GM19395 (cell line): ENCODE measurements around the gene RAB27A.
"Not testable (repeated sequence)": the region's sequence is repeated elsewhere in the genome, so short reads cannot be mapped to it uniquely, and the experiment has no call there.

Experiments
- ATAC-seq: cut with Tn5 transposase; IDR thresholded peaks from one replicate; pipeline ENCODE4 v1.9.1; 2021; ENCODE audit warnings: mild to moderate bottlenecking, moderate library complexity; ENCODE audit not compliant: unreplicated experiment

Gene RAB27A

DNA sequence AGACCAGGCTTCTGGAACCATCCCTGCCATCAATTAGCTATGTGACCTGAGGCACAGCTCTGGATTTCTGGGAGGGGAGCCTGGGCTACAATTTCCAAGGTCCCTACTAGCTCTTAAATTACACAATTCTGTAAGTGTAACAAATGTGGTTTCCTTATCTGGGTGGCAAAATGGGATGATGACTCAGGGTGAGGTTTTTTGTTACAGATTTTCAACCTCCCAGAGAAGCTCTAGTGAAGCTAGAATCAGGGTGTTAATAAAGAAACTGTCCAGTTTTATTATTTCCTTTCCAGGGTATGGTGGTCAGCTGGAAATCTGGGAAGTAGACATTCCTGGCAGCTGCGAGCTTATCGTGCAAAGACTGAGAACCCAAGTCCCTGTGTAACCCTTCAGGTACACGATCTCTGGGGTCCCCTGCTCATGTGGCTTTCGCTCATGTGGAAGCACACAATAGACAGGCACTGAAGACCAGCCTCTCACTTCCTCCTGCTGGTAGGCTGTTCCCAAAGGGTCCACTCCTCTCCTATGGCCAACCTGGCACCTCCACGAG, 7.3 kb downstream of the RAB27A start:
- no peak for ATAC-seq

- ATAC-seq, result no peak
These were observed 7.9 kb downstream of the RAB27A start for GRCh38 chr15:55281517-55282228.

DNA sequence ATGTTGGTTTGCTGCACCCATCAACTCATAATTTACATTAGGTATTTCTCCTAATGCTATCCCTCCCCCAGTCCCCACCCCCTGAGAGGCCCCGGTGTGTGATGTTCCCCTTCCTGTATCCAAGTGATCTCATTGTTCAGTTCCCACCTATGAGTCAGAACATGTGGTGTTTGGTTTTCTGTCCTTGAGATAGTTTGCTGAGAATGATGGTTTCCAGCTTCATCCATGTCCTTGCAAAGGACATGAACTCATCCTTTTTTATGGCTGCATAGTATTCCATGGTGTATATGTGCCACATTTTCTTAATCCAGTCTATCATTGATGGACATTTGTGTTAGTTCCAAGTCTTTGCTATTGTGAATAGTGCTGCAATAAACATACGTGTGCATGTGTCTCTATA, 9.0 kb downstream of the RAB27A start:
- not testable (repeated sequence) for ATAC-seq

DNA sequence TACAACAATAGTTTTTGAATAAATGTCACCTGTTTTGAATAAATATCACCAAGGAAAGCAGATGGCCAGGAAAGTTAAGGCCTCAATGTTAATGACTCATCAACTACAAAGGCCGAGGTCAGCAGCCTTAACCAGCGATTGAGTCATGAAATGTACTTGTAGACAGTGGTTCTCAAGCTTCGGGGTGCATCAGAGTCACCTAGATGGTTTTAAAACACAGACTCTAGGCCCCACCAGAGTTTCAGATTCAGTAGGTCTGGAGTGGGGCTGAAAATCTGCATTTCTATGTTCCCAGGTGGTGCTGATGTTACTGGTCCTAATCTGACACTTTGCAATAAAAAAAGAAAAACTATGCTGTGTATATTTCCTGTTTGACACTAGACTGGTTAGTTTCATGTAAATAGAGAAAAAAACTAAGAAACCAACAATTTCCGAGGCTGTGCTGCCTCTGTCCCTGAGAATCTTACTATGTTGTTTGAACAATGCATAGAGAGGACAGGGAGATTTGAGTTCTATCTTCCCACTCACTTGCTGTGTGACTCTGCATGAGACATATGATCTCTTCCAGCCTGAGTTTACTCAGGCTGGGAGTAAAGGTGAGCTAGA, 9.8 kb downstream of the RAB27A start:
- peak; percentile 89 for ATAC-seq

DNA sequence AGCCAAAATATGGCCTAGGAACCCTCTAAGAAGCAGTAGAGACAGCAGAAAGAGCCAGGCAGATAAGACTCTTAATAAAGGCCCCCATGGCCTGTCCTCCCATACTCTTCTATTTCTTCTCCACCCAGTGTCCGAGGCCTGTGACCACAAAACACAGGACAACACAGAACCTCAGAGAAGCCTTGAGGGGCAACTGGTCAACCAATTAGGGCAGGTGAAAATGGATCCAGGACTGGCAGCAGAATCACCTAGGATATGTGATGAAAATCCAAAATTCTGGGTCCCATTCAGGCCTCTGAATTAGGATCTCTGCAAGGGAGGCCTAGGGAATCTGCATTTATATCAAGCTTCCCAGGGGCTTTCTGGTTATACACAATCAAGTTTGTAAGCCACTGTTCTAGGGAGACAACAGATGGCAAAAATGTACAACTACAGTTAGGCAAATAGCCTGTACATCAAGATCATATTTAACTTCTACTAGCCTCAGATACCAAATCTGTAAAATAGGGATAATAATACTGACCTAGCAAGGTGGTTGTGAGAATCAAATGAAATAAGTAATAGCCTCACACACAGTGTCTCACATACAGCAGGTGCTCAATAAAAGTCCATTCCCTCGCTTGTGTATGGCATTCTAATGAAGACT, 10.4 kb downstream of the RAB27A start:
- no peak for ATAC-seq

GRCh38 chr15:55277715-55278114, 11.9 kb downstream of the RAB27A start:
- no peak for ATAC-seq

DNA sequence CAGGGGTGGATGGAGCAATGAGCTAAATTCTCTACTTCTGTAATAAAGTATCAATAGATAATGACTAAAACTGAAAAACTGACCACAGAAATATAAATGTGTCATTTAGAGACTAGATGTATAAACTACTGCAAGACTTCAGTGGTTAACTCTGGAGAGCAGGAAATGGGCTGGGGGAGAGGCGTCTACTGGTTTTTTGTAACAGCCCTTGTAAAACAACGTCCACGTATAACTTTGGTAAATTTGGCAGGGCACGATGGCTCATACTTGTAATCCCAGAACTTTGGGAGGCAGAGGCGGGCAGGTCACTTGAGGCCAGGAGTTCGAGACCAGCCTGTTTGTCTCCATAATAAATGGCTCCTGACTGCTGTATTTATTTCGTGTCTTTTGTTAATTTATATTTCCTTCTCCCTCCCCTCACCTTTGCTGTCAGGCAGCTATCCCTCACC, 12.5 kb downstream of the RAB27A start:
- peak; percentile 62 for ATAC-seq

DNA sequence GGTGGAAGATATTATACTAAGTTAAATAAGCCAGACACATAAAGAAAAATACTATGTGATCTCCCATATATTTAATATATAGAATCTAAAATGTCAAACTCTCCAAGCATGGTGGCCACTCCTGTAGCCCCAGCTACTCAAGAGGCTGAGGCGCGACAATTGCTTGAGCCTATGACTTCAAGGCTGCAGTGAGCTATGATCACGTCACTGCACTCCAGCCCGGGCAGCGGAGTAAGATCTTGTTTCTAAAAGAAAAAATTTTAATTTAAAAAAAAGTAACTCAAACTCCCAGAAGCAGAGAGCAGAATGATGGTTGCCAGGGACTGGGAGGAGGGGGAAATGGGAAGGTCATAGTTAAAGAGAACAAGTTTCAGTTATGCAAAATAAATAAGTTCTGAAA, 13.3 kb downstream of the RAB27A start:
- ATAC-seq, result no peak

- no peak for ATAC-seq
These were observed 19.3 kb downstream of the RAB27A start for GRCh38 chr15:55270291-55270690.

- no peak for ATAC-seq
These were observed 21.4 kb downstream of the RAB27A start for GRCh38 chr15:55268176-55268695.

DNA sequence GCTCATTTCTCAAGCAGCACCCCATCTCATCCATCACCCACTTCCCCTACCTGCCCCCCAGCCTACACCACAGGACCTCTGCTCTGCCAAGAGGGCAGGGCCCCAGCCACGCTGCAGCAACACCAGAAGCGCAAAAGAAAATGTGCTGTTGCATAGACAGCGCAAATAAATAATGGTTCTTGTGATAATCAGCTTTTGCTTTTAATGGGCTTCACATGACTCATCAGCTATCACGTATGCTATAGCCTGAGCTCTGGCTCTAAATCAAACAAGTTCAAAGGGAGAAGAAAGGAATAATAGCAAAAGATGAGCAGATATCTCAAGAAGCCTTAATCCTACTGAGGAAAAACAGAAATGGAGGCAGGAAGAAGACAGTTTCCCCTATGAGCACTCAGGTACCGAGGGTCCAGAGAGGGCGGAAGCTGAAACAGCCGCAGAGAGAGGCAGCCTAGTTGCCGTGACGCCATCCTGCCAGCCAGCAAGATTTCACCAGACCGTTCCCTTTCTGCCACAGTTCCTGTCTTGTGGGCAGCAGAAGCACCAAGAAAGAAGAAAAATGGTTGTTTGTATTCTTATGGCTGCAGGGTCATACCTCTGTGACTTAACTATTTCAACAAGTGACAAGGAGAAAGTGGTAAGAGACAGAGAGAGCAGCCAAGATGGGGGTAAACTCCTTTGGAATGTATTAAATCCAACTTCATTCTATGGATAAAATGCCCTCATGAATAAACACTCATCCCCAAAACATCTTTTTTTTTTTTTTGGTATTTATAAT, 22.0 kb downstream of the RAB27A start:
- peak; percentile 96 for ATAC-seq

GRCh38 chr15:55266547-55266946, 23.1 kb downstream of the RAB27A start:
- no peak for ATAC-seq

DNA sequence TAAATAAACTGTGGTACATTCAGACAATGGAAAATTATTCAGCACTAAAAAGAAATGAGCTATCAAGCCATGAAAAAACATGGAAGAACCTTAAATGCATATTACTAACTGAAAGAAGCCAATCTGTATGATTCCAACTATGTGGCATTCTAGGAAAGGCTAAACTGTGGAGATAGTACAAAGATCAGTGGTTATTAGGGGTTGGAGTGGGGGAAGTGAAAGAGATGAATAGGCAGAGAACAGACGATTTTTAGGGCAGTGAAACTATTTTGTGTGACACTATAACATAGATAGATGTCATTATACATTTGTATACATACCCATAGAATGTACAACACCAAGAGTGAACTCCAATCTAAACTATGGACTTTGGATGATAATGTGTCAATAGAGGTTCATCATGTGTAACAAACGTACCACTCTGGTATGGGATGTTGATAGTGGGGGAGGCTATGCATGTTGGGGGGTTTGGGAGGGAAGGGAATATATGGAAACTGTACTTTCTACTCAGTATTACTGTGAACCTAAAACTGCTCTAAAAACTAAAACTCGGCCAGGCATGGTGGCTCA, 29.0 kb downstream of the RAB27A start:
- ATAC-seq, result no peak

DNA sequence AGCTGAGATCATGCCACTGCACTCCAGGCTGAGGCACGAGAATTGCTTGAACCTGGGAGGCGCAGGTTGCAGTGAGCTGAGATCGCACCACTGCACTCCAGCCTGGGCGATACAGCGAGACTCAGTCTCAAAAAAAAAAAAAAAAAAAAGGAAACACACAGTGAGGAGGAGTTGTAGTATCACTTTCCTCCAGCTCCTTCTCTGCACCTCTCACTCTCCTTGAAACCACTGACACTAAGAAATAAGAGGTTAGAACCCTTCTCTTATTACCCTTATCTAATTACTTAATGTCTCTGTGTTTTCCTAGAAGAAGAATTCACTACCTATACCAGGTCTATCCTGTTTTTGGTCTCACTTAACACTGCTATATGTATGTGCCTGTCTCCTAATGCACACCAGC, 31.7 kb downstream of the RAB27A start:
- peak; percentile 48 for ATAC-seq

GRCh38 chr15:55257012-55257670, 32.5 kb downstream of the RAB27A start:
- no peak for ATAC-seq

GRCh38 chr15:55256281-55257011, 33.2 kb downstream of the RAB27A start:
- ATAC-seq, result no peak

GRCh38 chr15:55255714-55256113, 33.9 kb downstream of the RAB27A start:
- peak; percentile 60 for ATAC-seq

DNA sequence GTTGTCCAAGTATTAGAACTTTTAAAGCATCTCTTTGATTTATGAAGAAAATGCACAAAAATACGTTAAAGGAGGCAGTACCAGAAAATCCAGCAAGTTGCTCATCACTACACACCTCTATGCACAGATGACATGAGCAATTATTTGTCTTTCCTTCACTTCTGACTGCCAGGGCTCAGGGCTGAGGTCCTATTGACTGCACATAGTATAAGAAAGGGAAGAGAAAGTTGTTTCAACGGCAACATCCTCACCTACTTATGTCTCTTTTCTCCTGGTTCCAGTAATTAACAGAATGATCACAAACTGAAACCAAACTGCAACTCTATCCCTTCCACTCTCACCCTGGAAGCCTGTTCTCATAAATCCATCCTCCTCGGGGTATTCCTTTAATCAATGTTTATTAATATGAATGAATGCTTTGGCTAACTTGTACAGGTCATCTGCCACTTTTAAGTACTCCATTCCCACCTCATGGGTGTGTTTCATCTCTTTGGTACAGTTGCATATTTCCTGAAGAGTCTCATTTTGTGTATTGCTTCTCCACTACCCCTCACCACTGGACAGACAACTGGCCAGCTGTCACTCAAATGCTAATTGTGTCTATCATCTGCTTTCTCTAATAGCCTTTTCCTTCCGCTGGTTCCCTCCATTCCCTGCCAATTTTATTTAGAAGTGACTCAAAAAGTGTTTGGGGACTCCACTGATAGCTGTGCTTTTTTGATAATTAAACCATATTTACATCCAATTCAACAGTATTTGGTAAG, 34.5 kb downstream of the RAB27A start:
- peak; percentile 58 for ATAC-seq

DNA sequence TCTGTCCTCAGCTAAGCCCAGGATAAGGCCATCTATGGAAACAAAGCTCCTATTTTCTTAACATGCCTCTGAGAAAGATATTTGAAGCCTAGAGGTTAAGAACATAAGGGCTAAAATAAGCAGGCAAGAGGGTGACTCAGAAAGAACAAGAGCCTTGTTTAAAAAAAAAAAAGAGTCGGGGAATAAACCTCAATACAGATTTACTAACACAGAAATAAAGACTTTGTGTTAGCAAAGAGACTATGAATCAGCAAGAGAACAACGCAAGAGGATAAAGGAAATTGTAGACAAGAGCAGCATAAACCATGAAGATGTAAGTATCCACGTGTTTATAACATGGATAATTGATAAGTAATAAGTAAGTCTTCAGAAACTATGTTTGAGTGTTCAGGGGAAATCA, 36.0 kb downstream of the RAB27A start:
- no peak for ATAC-seq
